Neural cell (in vitro differentiated cells): ENCODE results near the gene SPEM3.

Experiments used
- EP300 ChIP-seq: fragments of 450-650 bp; conservative IDR thresholded peaks from 2 replicates; pipeline ENCODE4 v1.6.1; 2014; ENCODE audit warnings: antibody characterized with exemption, mild to moderate bottlenecking, moderate library complexity; ENCODE audit not compliant: poor library complexity, severe bottlenecking
- EZH2 ChIP-seq: fragments of 200-600, 300-800 bp; shearing (Covaris generic), sonication (generic); IDR thresholded peaks from 2 replicates; pipeline ENCODE4 v1.6.1; 2014; ENCODE audit warnings: antibody characterized with exemption, low read length, borderline replicate concordance, mild to moderate bottlenecking; ENCODE audit not compliant: insufficient read depth, poor library complexity, severe bottlenecking
- MXI1 ChIP-seq: fragments of 450-650 bp; conservative IDR thresholded peaks from 2 replicates; pipeline ENCODE4 v1.6.1; 2014; ENCODE audit warnings: antibody characterized with exemption, mild to moderate bottlenecking; ENCODE audit not compliant: poor library complexity, severe bottlenecking
- POLR2AphosphoS5 ChIP-seq: IDR thresholded peaks from 2 replicates; pipeline ENCODE4 v1.6.1; 2012
- RAD21 ChIP-seq: fragments of 450-650 bp; conservative IDR thresholded peaks from 2 replicates; pipeline ENCODE4 v1.6.1; 2014; ENCODE audit warnings: antibody characterized with exemption, mild to moderate bottlenecking, moderate library complexity
- TF ChIP-seq, protein P1 (sequence below): fragments of 450-650 bp; IDR thresholded peaks from 2 replicates; pipeline ENCODE4 v1.5.1; 2014; ENCODE audit warnings: antibody characterized with exemption, mild to moderate bottlenecking, moderate library complexity; ENCODE audit not compliant: poor library complexity, severe bottlenecking

DNA sequence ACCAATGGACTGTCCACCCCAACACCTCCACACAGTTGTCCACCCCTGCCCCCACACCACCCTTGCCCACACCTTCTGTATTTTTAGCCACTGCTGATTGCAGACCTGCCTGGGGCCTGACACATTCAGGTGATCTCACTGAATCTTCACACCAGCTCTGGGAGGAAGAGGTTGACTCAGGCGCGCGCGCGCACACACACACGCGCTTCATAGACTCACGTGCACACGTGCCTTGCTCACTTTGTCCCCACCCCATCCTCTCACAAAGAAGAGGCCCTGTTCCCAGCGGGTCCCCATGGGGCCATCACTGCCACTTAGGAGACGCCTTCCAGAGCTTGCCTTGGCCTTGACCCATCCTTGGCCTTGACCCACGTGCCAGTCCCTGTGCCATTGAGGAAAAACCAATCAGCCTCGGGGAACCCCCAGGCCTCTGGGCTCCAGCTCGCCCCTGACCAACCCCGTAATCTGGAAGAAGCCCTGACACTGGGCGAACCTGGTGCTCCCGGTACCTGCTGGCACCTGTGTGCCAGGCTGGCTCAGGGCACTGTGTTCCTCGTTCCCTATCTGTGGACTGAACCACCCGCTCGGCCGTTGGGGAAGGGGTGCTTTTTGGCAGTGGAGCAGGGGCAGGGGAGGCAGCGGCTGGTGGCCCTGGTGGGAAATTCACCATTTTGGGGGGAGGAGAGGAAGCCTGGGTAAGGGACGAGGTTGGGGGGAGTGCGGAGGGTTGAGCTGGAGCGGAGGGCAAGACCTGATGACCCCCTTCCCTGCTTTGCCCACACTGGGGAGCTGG lies 17.8 kb upstream of the SPEM3 start:
- TF ChIP-seq, protein P1, sequence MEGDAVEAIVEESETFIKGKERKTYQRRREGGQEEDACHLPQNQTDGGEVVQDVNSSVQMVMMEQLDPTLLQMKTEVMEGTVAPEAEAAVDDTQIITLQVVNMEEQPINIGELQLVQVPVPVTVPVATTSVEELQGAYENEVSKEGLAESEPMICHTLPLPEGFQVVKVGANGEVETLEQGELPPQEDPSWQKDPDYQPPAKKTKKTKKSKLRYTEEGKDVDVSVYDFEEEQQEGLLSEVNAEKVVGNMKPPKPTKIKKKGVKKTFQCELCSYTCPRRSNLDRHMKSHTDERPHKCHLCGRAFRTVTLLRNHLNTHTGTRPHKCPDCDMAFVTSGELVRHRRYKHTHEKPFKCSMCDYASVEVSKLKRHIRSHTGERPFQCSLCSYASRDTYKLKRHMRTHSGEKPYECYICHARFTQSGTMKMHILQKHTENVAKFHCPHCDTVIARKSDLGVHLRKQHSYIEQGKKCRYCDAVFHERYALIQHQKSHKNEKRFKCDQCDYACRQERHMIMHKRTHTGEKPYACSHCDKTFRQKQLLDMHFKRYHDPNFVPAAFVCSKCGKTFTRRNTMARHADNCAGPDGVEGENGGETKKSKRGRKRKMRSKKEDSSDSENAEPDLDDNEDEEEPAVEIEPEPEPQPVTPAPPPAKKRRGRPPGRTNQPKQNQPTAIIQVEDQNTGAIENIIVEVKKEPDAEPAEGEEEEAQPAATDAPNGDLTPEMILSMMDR: no peak
- TF ChIP-seq EP300: no peak
- no peak for TF ChIP-seq RAD21
- TF ChIP-seq POLR2AphosphoS5: no peak
- no peak for TF ChIP-seq EZH2
- no peak for TF ChIP-seq MXI1
